GM03348 (cell line): ENCODE data around the gene SEPHS1.
"Not testable (repeated sequence)": the region's sequence is repeated elsewhere in the genome, so short reads cannot be mapped to it uniquely, and the experiment has no call there.

Source experiments
- DNase-seq: peaks from one replicate; pipeline ENCODE4 v3.0.0; 2012; ENCODE audit warnings: low spot score

SEPHS1 gene

GRCh38 chr10:13284050-13284449 is 64.0 kb downstream of the SEPHS1 start:
- DNase-seq, result no peak

- DNase-seq, result not testable (repeated sequence)
These were observed 65.7 kb downstream of the SEPHS1 start for GRCh38 chr10:13282348-13282747.

- no peak for DNase-seq
These were observed 71.2 kb downstream of the SEPHS1 start for GRCh38 chr10:13276749-13277365.

- DNase-seq, result not testable (repeated sequence)
These were observed 71.9 kb downstream of the SEPHS1 start for GRCh38 chr10:13276146-13276545.

- peak; percentile 31 for DNase-seq
These were observed 75.9 kb downstream of the SEPHS1 start for GRCh38 chr10:13272164-13272571.

GRCh38 chr10:13271552-13272163 is 76.4 kb downstream of the SEPHS1 start:
- peak; percentile 17 for DNase-seq

GRCh38 chr10:13270877-13271551 is 77.1 kb downstream of the SEPHS1 start:
- DNase-seq, result peak; percentile 71

- DNase-seq, result no peak
These were observed 79.3 kb downstream of the SEPHS1 start for GRCh38 chr10:13268841-13269240.

GRCh38 chr10:13268310-13268709 is 79.8 kb downstream of the SEPHS1 start:
- DNase-seq, result no peak
